NCI-H1930 (cell line): ENCODE results near the gene SLC6A13.
"Not testable (repeated sequence)": the region's sequence is repeated elsewhere in the genome, so short reads cannot be mapped to it uniquely, and the experiment has no call there.

Experiments used
- DNase-seq, 2 experiments: peaks; one replicate each; lab custom pipeline; 2025; lab: John Stamatoyannopoulos, UW

The SLC6A13 gene

DNA sequence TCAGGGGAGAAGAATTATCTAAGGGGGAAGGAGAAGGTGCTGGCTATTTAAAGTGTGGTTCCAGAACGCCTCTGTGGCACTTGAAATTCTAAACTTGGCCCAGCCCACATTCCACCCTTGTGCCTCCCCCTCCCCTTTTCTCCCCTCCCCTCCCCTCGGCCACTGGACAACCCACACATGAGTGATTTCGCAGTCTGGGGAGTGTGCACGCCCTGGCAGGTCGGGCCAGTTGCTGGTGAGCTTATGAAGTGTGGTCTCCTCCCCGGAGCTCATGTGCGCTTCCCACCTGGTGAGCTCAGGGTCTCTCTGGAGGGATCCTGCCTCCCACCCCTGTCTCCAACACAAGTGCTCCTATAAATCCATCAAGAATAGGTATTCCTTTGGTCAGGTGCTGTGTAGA, at the start of gene SLC6A13:
SLC6A13 (minus strand) TSS at position 20 of the 400 bp plus-strand sequence. CDS start 2,784 bp downstream, outside the sequence.
- no peak for DNase-seq

GRCh38 chr12:308511-308910, 45.9 kb upstream of the SLC6A13 start:
- DNase-seq = no peak

DNA sequence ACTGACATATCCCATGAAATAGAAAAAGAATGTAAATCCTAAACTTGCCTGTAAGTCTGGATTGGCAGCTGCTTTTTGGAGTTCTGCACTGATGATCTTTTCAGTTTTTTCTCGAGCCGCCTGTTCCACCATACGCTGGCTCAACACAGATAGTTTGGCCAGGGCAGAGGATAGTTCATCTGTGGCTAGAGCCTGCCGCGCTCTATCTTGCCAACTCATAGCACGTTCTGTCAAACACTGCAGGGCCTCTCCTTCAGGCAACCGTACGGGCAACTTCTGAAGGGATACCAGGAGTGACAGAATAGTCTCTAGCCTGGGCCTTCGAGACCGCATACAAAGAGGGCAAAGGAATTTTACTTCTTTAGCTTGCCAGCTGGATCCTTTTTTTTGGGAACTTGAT, 44.8 kb upstream of the SLC6A13 start:
- DNase-seq = no peak

- no peak for DNase-seq
Observed at GRCh38 chr12:304805-305204, 42.2 kb upstream of the SLC6A13 start.

- not testable (repeated sequence) for DNase-seq
Observed at GRCh38 chr12:302766-303165, 40.1 kb upstream of the SLC6A13 start.

GRCh38 chr12:300166-300565, 37.5 kb upstream of the SLC6A13 start:
- not testable (repeated sequence) for DNase-seq

- not testable (repeated sequence) for DNase-seq
Observed at GRCh38 chr12:299511-299910, 36.9 kb upstream of the SLC6A13 start.

- not testable (repeated sequence) for DNase-seq
Observed at GRCh38 chr12:298059-298458, 35.4 kb upstream of the SLC6A13 start.

GRCh38 chr12:295132-295531, 32.5 kb upstream of the SLC6A13 start:
- DNase-seq = no peak

DNA sequence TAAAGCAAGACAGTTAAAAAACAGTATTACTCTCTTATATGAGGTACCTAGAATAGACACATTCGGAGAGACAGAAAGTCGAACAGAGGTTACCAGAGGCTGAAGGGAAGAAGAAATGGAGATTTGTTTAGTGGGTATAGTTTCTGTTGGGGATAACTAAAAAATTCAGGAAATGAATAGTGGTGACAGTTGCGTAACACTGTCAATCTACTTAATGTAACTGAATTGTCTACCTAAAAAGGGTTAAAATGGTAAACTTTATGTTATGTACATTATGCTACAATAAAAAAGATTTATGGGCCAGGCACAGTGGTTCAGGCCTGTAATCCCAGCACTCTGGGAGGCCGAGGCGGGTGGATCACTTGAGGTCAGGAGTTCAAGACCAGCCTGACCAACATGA, 30.6 kb upstream of the SLC6A13 start:
- no peak for DNase-seq

- no peak for DNase-seq
Observed at GRCh38 chr12:292186-292585, 29.6 kb upstream of the SLC6A13 start.

DNA sequence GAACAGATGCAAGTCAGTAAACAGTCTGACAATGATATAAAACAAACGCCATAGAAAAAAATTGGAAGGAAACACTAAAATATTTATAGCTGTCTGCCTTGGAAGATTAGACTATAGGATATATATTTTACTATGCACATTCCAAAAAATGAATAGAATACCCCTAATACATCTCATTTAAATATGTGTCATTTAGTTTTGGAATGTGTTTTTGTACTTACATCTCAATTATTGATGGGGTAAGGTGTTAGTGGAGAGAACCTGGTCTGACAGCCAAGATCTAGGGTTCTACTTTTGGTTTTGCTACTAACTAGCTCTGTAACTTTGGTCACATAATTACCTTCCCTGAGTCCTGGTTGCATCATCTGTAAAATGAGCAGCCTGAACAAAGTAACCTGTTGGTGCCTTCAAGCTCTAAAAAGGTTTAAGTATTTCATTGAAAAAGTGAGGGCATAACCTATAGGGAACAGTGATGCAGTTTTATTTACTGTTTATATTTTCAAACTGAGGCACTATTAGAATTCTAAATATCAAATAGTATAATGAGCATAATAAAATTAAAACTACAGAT, 28.6 kb upstream of the SLC6A13 start:
- DNase-seq = no peak

GRCh38 chr12:288687-289086, 26.1 kb upstream of the SLC6A13 start:
- no peak for DNase-seq

DNA sequence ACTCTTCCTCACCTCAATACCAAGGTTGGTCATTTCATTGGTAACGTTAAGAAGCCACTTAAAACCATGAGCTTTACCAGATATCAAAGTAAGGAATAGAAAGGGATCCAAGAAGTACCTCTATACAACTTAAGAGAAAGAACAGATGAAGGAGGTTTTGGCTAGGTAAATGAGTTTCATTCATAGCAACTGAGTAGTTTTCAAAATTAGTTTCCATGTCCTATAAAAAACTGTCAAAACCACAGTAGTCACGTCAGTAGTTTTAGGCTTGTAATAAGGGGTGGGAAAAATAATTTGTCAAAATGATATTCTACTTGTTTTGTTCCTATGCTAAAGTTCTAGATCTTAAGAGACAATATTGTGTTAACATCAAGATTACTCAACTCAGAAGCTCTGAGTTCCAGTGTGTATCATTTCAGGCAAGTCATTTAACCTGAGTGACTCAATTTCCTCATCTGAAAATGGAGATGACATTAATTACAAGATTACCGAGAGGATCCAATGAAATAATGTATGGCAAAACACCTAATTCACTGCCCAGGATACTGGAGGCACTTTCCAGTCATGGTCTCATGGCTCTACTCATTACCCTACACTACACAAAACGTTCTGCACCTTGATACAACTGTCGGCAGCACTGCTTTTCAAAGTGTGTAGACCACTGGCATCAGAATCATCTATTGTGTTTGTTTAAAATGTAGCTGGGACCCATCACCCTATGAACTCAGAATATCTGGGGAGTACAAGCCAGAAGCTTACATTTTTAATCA, 24.1 kb upstream of the SLC6A13 start:
- DNase-seq = no peak

DNA sequence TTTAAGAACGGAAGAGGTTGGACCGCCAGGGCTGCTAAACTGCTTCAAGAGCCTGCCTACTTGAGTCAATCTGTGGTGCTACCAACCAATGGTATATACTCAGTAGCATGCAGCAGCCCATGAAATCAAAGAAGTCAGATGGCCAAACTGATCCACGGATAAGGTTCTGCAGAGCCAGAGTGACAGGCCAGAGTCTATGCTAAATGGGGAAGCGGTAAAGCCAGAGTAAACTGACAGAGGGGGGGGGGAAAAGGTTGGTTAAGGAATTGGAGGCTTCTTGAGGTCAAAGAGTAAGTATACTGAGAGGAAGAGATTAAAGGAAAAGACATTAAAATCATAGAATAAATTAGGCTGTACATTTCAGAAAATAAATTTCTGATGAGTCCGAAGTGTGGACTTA, 15.4 kb upstream of the SLC6A13 start:
- DNase-seq = no peak

- no peak for DNase-seq
Observed at GRCh38 chr12:275812-276211, 13.2 kb upstream of the SLC6A13 start.

- no peak for DNase-seq
Observed at GRCh38 chr12:273382-273781, 10.7 kb upstream of the SLC6A13 start.

DNA sequence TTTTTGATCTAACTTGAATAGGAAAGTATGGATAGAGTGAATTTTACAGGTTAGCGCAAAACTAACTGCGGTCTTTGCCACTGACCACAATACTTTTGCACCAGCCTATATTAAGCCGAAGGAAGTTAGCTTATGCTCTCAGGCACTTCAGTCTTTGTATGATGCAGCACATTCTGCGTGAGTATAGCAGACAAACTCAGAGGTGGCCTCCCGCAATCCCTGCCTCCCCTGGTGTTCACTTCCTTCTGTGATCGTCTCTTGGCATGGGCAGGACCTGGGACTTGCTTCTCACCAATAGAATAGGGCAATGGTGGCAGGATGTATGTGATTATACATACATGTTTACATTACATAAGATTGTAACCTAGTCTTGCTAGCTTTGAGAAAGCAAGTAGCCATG, 10.3 kb upstream of the SLC6A13 start:
- no peak for DNase-seq

DNA sequence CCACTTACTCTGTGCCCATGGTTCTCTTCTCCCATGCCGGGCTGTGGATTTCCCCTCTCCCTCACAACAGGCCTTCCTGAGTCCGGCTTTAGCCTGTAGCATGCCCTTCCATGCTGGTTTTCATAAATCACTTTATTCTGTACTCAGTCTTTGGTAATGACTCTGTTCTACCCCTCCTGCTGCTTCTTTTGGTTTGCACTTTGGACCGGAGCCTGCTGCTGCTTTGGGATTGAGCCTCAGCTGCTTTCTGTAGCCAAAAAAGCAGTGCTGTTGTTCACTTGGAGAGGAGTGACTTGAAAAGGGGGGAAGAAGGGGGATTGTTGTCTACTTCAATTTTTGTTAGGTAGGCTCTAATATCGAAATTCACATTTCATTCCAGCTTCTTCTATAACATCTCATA, 8.5 kb upstream of the SLC6A13 start:
- no peak for DNase-seq

DNA sequence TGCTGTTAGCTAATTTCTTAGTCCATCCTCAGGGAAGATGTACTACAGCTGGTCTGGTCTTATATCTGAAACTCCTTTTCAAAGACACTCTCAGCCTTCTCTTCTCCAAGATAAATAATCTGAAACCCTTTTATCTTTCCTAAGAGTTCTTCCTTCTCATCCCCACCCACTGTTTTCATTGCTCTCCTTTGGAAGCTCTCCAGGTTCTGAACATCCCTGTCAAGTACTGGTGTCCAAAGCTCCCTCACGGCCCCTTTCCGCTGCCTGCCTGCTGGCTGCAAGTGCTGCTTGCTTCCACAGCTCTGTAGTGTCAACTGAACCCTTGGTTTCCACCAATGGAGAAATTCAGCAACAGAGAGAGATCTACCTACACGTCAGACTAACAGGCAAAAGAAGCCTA, 6.6 kb upstream of the SLC6A13 start:
- no peak for DNase-seq

DNA sequence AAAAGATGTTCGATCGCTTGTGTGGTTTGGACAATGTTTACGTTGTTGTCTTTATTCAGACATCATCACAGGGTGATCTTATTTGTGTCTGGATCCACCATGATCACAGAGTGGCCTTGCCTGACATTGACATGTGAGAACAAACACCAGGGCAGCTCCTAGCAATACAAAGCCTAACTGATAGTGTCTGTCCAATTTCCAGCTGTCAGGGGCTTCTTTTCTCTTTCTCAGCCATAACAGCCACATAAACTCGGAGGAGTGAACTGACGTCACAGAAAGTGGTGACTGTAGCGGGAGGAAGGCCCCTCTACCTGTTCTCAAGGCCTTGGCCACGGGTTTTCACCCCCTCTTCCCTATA, 5.8 kb upstream of the SLC6A13 start:
- DNase-seq = no peak

DNA sequence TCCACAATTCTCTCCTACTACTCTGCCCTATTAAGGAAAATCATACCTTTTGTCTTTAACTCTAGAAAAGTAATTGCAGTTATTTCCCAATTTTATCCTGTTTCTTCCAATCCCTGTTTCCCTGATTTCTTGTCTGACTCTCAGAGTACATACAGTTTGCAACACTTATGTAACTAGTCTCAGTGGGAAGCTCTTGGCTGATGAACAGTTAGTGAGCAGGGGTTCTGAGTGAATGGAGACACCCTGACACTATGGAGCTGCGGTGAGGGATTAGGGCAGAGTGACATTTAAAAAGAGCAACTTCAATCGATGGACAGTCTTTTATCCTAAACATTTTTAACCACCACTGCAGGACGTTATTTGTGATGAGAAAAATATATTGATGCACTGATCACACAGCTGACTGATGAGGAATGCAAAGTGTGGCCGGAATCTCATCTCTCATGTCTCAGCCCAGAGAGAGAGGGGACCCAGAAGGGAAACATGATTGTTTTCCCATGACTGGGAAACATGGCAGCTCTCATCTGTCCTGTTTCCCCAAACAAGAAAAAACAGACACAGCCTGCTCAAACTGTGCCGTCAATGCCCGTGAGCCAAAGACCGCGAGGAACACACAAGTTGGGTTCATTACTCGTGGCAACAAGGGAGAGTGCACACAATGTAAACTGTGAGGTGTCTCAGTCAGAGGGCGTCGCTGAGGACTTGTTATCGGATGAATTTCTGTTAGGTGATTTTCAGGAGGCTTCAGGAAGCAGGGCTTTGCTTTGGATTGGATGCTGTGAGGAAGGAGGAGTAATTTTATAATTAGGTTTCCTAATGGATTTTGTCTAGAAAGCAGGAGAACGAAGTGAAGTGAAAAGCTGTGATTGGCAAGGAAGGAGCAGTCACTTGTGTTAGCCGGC, 5.2 kb upstream of the SLC6A13 start:
- DNase-seq = no peak

GRCh38 chr12:265096-265495, 2.5 kb upstream of the SLC6A13 start:
- no peak for DNase-seq
